AG04449 (cell line): ENCODE data around the gene CELSR1.
"Not testable (repeated sequence)": the region's sequence is repeated elsewhere in the genome, so short reads cannot be mapped to it uniquely, and the experiment has no call there.

Source experiments
- CTCF ChIA-PET: fragments of 350-600 bp; formaldehyde crosslinking; extraction: SDS; loops from one replicate; lab custom pipeline; 2021; ENCODE audit warnings: antibody characterized with exemption; lab: Yijun Ruan, JAX
- POLR2A ChIA-PET: fragments of 400-600, 350-600 bp; formaldehyde crosslinking; extraction: SDS; loops from one replicate; lab custom pipeline; 2020; ENCODE audit warnings: antibody characterized with exemption, inconsistent platforms; lab: Yijun Ruan, JAX
- DNase-seq: peaks from one replicate; pipeline ENCODE4 v3.0.0-alpha.2; 2010; ENCODE audit warnings: low read depth, low spot score
- H3K4me3 ChIP-seq: 2 replicates; pipeline ENCODE4 v1.5.1; 2011; ENCODE audit warnings: low read depth, mild to moderate bottlenecking, control low read depth, low read length
- CTCF ChIP-seq: IDR thresholded peaks from one replicate; pipeline ENCODE4 v1.5.1; 2011; ENCODE audit warnings: mild to moderate bottlenecking, moderate library complexity, low read length, control low read depth, inconsistent platforms; ENCODE audit not compliant: insufficient read depth; ENCODE audit errors: missing control alignments

The CELSR1 gene

DNA sequence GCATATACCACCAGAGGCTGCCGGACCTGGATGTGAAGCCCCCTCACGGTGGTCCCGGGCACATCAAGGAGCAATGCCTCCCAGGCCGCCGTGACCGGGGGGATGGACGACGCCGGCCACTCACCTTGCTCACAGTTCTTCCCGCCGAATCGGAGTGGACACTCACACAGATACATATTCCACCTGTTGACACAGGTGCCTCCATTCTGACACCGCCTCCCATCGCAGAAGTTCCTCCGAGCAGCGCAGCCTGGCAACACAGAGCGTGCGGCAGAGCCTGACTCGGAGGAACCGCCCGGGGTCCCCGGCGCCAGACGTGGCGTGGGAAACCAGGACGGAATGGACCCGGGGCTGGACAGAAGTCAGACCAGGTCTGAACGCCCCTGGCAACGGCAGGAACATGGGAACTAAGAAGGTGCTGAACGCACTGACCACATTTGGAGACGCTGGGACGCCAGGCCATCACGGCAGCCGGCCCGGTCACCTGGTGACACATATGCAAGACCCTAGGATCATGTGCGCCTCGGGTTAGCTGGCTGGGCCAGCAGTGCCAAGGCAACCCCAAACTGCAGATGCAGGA lies 127.7 kb downstream of the CELSR1 start:
- ChIA-PET POLR2A (no interaction called here), CTCF (no interaction called here)
- no peak overlapping the region for H3K4me3 ChIP-seq
- TF ChIP-seq CTCF: no peak
- no peak for DNase-seq

- DNase-seq: no peak
- no peak for TF ChIP-seq CTCF
- H3K4me3 ChIP-seq: no peak overlapping the region
- ChIA-PET POLR2A (no interaction called here), CTCF (interaction anchor here (1.2 kb wide), 1 partner anchor 41 kb away, joined by 5 read pairs; no protein-coding TSS in a partner anchor)
Measured at GRCh38 chr22:46408568-46409506, 128.6 kb downstream of the CELSR1 start.

- no peak for DNase-seq
- ChIA-PET CTCF (interaction anchor here (1.2 kb wide), 1 partner anchor 40 kb away, joined by 5 read pairs; no protein-coding TSS in a partner anchor), POLR2A (no interaction called here)
- no peak for TF ChIP-seq CTCF
- H3K4me3 ChIP-seq: no peak overlapping the region
Measured at GRCh38 chr22:46407748-46408147, 129.7 kb downstream of the CELSR1 start.

- TF ChIP-seq CTCF: no peak
- ChIA-PET CTCF (interaction anchor here (1.1 kb wide), 1 partner anchor 39 kb away, joined by 3 read pairs; no protein-coding TSS in a partner anchor), POLR2A (no interaction called here)
- DNase-seq: no peak
- H3K4me3 ChIP-seq: no peak overlapping the region
Measured at GRCh38 chr22:46406791-46407190, 130.6 kb downstream of the CELSR1 start.

DNA sequence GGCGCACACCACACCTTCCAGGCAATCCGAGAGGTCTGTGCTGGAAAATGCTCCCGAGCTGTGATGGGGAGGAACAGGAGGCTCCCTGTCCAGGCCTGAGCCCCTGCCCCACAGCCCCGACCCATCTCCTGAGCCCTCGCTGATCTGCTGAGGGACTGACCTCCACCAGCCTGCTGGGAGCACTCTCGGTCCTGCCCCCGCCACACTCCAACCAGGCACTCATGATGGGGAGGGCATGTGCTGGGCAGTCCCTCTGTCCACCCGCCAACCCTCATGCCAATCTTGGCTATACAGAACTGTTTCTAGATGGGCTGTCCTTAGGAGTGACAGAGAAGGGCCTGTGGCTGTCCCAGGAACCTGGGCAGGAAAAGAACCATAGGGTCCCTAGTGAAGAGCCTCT lies 131.1 kb downstream of the CELSR1 start:
- DNase-seq: no peak
- no peak overlapping the region for H3K4me3 ChIP-seq
- TF ChIP-seq CTCF: no peak
- POLR2A ChIA-PET: no interaction called here
- CTCF ChIA-PET: interaction anchor here (1.1 to 1.5 kb wide), 2 partner anchors 16 to 38 kb away, joined by 3 to 5 read pairs; no protein-coding TSS in a partner anchor

DNA sequence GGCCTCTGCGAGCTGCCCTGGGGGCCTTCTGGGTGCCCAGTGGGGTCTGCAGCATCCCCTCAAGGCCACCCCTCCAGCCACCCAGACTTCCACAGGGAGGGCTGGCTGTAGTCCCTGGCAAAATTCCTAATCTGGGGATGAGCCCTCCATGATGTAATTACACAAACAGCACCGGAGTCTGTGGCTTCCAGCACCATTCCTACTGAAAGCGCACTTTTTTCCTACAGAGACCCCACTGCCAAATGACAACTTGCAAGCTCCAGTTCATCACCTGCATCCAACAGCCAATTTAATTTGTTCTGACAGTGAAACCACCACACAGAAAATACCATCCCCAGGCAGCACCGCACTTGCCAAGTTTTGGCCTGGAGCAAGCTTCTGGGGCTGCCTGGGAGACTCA lies 131.5 kb downstream of the CELSR1 start:
- POLR2A ChIA-PET: no interaction called here

DNA sequence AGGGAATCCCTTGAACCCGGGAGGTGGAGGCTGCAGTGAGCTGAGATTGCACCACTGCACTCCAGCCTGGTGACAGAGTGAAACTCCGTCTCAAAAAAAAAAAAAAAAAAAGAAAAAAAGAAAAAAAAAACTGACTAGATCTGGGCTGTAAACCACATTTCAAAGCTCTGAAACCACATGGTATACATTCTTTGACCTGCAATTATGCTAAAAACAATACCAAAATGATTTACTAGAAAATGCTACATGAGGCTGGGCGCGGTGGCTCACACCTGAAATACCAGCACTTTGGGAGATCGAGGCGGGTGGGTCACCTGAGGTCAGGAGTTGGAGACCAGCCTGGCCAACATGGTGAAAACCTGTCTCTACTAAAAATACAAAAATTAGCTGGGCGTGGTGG lies 133.5 kb downstream of the CELSR1 start:
- DNase-seq, H3K4me3 ChIP-seq, POLR2A ChIA-PET: not testable (repeated sequence)
- CTCF ChIA-PET: interaction anchor here (1.5 kb wide), 1 partner anchor 36 kb away, joined by 6 read pairs; no protein-coding TSS in a partner anchor

More for the DNA sequence above, 131.5 kb downstream of the CELSR1 start:
- CTCF ChIA-PET: interaction anchor here (1.1 to 1.5 kb wide), 2 partner anchors 16 to 38 kb away, joined by 3 to 5 read pairs; no protein-coding TSS in a partner anchor
- no peak overlapping the region for H3K4me3 ChIP-seq
- DNase-seq: no peak
- TF ChIP-seq CTCF: no peak
